GM12875 (cell line): Measurements from ENCODE around the gene TSR1.

Experiments used
- H3K4me3 ChIP-seq: one replicate; pipeline ENCODE4 v1.5.1; 2011; ENCODE audit warnings: low read depth, low read length, control low read depth
- CTCF ChIP-seq: IDR thresholded peaks from 2 replicates; pipeline ENCODE4 v1.5.1; 2011; ENCODE audit warnings: low read depth, mild to moderate bottlenecking, control low read depth, inconsistent platforms, low read length, moderate library complexity, borderline replicate concordance; ENCODE audit not compliant: insufficient read depth

TSR1 gene

GRCh38 chr17:2283302-2283701 is 53.0 kb downstream of the TSR1 start:
- no peak overlapping the region for H3K4me3 ChIP-seq
- no peak for TF ChIP-seq CTCF

GRCh38 chr17:2282297-2282873 is 53.9 kb downstream of the TSR1 start:
- H3K4me3 ChIP-seq = no peak overlapping the region
- TF ChIP-seq CTCF = peak; percentile 25; the same call in 1 of the 2 replicates

- no peak overlapping the region for H3K4me3 ChIP-seq
- TF ChIP-seq CTCF = no peak
Observed at GRCh38 chr17:2279707-2280106, 56.5 kb downstream of the TSR1 start.

GRCh38 chr17:2277429-2278170 is 58.7 kb downstream of the TSR1 start:
- no peak overlapping the region for H3K4me3 ChIP-seq
- no peak for TF ChIP-seq CTCF

- no peak for TF ChIP-seq CTCF
- H3K4me3 ChIP-seq = no peak overlapping the region
Observed at GRCh38 chr17:2275722-2276121, 60.5 kb downstream of the TSR1 start.

GRCh38 chr17:2274414-2274813 is 61.8 kb downstream of the TSR1 start:
- no peak for TF ChIP-seq CTCF
- H3K4me3 ChIP-seq = no peak overlapping the region
